HEK293T (cell line): ENCODE results near the gene PLEK.

ENCODE experiments used
- CTCF ChIA-PET: fragments of 350-600 bp; formaldehyde crosslinking; extraction: SDS; loops from one replicate; lab custom pipeline; 2021; ENCODE audit warnings: antibody characterized with exemption, inconsistent platforms; lab: Yijun Ruan, JAX
- POLR2A ChIA-PET: fragments of 350-600 bp; formaldehyde crosslinking; extraction: SDS; loops from one replicate; lab custom pipeline; 2020; ENCODE audit warnings: antibody characterized with exemption, inconsistent platforms; lab: Yijun Ruan, JAX
- DNase-seq: peaks from one replicate; pipeline ENCODE4 v3.0.0; 2012; ENCODE audit warnings: mixed read lengths; ENCODE audit errors: extremely low spot score
- ARNT ChIP-seq: fragments of 450-650 bp; IDR thresholded peaks from 2 replicates; pipeline ENCODE4 v1.6.1; 2017; ENCODE audit warnings: mild to moderate bottlenecking
- BHLHE40 ChIP-seq: fragments of 450-650 bp; IDR thresholded peaks from 2 replicates; pipeline ENCODE4 v1.6.1; 2016; ENCODE audit warnings: mild to moderate bottlenecking, moderate library complexity, borderline replicate concordance
- CTBP1 ChIP-seq: fragments of 450-650 bp; IDR thresholded peaks from 2 replicates; pipeline ENCODE4 v1.6.1; 2016; ENCODE audit warnings: borderline replicate concordance
- ELF4 ChIP-seq: fragments of 450-650 bp; IDR thresholded peaks from 2 replicates; pipeline ENCODE4 v1.6.1; 2017; ENCODE audit warnings: antibody characterized with exemption
- FOXA1 ChIP-seq: fragments of 450-650 bp; IDR thresholded peaks from 2 replicates; pipeline ENCODE4 v1.6.1; 2016; ENCODE audit warnings: mild to moderate bottlenecking
- FOXK2 ChIP-seq: fragments of 450-650 bp; IDR thresholded peaks from 2 replicates; pipeline ENCODE4 v1.6.1; 2016; ENCODE audit warnings: mild to moderate bottlenecking
- FOXM1 ChIP-seq: fragments of 450-650 bp; IDR thresholded peaks from 2 replicates; pipeline ENCODE4 v1.6.1; 2017; ENCODE audit warnings: mild to moderate bottlenecking, borderline replicate concordance
- HDGF ChIP-seq: fragments of 450-650 bp; IDR thresholded peaks from 2 replicates; pipeline ENCODE4 v1.6.1; 2017; ENCODE audit warnings: antibody characterized with exemption, borderline replicate concordance
- L3MBTL2 ChIP-seq: fragments of 450-650 bp; conservative IDR thresholded peaks from 2 replicates; pipeline ENCODE4 v1.6.1; 2016; ENCODE audit warnings: mild to moderate bottlenecking
- LEF1 ChIP-seq: fragments of 450-650 bp; IDR thresholded peaks from 2 replicates; pipeline ENCODE4 v1.6.1; 2017; ENCODE audit warnings: mild to moderate bottlenecking, borderline replicate concordance
- NFRKB ChIP-seq: fragments of 450-650 bp; IDR thresholded peaks from 2 replicates; pipeline ENCODE4 v1.6.1; 2016; ENCODE audit warnings: mild to moderate bottlenecking, moderate library complexity
- SP1 ChIP-seq: fragments of 450-650 bp; IDR thresholded peaks from 2 replicates; pipeline ENCODE4 v1.6.1; 2017
- SUZ12 ChIP-seq: fragments of 450-650 bp; IDR thresholded peaks from 2 replicates; pipeline ENCODE4 v1.6.1; 2016; ENCODE audit warnings: mild to moderate bottlenecking
- TARDBP ChIP-seq: fragments of 450-650 bp; IDR thresholded peaks from 2 replicates; pipeline ENCODE4 v1.6.1; 2016
- ZNF384 ChIP-seq: fragments of 450-650 bp; IDR thresholded peaks from 2 replicates; pipeline ENCODE4 v1.6.1; 2016
- TF ChIP-seq, protein P1 (sequence below): fragments of 450-650 bp; IDR thresholded peaks from 2 replicates; pipeline ENCODE4 v1.6.1; 2016

The PLEK gene

DNA sequence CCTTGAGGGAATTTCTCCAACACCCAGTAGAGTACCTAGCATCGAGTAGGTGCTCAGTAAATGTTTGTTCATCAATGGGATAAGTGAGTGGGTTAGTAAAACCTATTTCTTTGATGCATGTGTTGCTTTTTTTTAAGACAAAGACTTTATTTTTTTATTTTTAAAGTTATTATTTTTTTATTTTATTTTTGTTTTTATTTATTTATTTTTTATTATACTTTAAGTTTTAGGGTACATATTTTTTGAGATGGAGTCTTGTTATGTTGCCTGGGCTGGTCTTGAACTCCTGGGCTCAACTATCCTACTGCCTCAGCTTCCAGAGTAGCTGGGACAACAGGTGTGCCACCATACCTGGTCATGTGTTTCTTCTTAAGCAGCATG lies 20.8 kb downstream of the PLEK start:
- ChIA-PET CTCF (no interaction called here), POLR2A (no interaction called here)
- no peak for DNase-seq
- TF ChIP-seq ELF4 (no peak), FOXA1 (no peak), HDGF (no peak), LEF1 (no peak), NFRKB (no peak), L3MBTL2 (no peak), FOXM1 (no peak), BHLHE40 (no peak), SUZ12 (no peak), TARDBP (no peak), FOXK2 (no peak), CTBP1 (no peak), ARNT (no peak), SP1 (no peak), ZNF384 (no peak)
- TF ChIP-seq, protein P1, sequence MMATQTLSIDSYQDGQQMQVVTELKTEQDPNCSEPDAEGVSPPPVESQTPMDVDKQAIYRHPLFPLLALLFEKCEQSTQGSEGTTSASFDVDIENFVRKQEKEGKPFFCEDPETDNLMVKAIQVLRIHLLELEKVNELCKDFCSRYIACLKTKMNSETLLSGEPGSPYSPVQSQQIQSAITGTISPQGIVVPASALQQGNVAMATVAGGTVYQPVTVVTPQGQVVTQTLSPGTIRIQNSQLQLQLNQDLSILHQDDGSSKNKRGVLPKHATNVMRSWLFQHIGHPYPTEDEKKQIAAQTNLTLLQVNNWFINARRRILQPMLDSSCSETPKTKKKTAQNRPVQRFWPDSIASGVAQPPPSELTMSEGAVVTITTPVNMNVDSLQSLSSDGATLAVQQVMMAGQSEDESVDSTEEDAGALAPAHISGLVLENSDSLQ: no peak

DNA sequence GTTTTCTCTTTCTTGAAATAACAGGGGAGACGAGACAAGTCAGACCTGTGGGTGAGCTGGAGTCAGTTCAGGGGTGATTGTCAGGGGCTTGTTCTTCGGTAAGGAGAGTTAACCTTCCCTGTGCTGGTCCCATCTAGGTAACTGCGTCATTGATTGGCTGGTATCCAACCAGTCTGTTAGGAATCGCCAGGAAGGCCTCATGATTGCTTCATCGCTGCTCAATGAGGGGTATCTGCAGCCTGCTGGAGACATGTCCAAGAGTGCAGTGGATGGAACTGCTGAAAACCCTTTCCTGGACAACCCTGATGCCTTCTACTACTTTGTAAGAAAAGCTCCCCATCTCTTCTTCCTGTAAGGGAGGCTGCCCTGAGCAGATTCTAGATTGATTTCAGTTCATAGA lies 21.3 kb downstream of the PLEK start:
- CTCF ChIA-PET: no interaction called here
- TF ChIP-seq ARNT: no peak
- TF ChIP-seq FOXM1: no peak
- TF ChIP-seq NFRKB: no peak
- TF ChIP-seq HDGF: no peak
- TF ChIP-seq ELF4: no peak
- TF ChIP-seq LEF1: no peak
- TF ChIP-seq TARDBP: no peak
- no peak for TF ChIP-seq BHLHE40
- TF ChIP-seq, protein P1: no peak
- no peak for TF ChIP-seq CTBP1
- TF ChIP-seq FOXK2: no peak
- no peak for TF ChIP-seq SUZ12
- TF ChIP-seq FOXA1: no peak
- TF ChIP-seq SP1: no peak
- no peak for TF ChIP-seq ZNF384
- POLR2A ChIA-PET: no interaction called here
- DNase-seq: no peak

DNA sequence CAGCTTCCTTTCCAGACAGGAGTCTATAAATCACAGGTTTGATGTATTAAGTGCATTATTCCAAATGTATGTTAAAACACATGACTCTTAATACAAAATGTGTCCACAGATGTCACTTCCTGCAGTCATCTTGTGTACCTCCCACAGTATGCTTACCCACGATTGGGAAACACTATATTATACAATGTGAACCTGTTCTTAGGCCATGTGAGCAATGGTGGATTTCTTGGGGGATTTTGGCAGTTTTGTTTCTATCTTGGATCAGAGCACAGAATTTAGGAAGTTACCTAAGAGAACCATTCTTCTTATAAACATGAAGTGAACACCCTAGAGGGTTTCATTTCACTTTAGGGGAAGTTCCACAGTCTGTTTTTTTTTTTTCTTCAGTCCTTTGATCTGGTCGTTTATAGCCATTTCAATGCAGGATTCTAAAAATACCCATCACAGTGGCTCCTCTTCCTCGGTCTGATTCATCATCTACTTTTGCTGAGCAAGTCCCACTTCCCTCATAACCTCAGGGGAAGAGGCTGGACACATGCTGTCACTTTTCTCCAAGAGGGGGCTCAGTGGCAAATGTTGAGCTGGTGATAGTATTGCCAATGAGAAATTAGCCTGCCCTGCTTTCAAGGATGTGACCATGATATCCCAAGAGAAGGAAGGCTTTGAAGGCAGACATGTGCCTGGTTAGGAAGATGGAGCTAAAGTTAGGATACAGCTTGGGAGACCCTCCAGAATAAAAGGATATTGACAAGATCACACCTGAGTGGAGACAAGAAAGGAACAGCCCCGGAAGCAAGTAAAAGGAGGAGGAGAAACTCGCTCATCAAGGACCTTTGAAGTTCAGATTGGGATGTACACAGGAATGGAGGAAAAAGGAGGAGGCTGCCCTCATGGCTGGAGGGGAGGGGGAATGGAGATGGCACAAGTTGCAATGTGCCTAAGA lies 22.6 kb downstream of the PLEK start:
- ChIA-PET CTCF (no interaction called here), POLR2A (no interaction called here)
- TF ChIP-seq FOXK2 (no peak), HDGF (no peak), TARDBP (no peak), FOXM1 (no peak), SUZ12 (no peak), FOXA1 (no peak), ELF4 (no peak), L3MBTL2 (no peak), BHLHE40 (no peak), LEF1 (no peak), ZNF384 (no peak), SP1 (no peak), CTBP1 (no peak), ARNT (no peak), NFRKB (no peak)
- TF ChIP-seq, protein P1: no peak
- DNase-seq: no peak

DNA sequence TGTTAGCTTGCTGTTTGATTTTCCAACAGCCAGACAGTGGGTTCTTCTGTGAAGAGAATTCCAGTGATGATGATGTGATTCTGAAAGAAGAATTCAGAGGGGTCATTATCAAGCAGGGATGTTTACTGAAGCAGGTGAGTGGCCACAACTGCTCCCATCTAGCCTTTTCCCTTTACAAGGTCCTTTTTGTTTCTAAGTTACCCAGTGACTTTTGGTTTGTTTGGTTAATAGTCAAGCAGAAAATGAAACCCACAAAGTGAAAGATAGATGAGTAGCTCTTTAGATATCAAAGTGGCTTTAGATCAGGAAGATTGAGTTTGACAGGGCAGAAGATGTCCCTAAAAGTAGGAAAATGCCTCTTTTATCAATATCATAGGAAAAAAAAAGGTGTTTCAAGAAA lies 23.3 kb downstream of the PLEK start:
- DNase-seq: no peak
- POLR2A ChIA-PET: no interaction called here
- TF ChIP-seq ZNF384: no peak
- TF ChIP-seq FOXA1: no peak
- no peak for TF ChIP-seq ELF4
- TF ChIP-seq L3MBTL2: no peak
- TF ChIP-seq CTBP1: no peak
- TF ChIP-seq NFRKB: no peak
- no peak for TF ChIP-seq FOXK2
- TF ChIP-seq TARDBP: no peak
- no peak for TF ChIP-seq HDGF
- no peak for TF ChIP-seq ARNT
- TF ChIP-seq BHLHE40: no peak
- TF ChIP-seq, protein P1: no peak
- no peak for TF ChIP-seq SUZ12
- no peak for TF ChIP-seq SP1
- TF ChIP-seq FOXM1: no peak
- CTCF ChIA-PET: no interaction called here

DNA sequence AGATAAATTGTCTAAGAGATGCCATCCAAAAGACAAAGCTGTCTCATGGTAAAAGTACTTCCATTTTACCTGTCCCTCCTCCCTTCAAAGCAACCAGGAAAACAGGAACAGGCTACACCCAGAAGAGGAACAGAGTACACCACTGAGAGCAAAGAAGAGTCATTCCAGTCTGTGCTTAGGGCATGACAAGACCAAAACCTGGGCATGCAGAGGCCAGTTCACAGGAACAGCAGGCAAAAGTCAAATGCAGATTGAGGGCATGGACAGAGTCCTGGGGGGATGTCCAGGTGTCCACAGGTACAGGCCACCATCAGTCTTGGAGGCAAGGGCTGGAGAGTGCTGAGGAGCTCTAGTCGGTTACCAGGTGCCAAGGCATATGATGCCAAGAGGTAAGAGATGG lies 23.7 kb downstream of the PLEK start:
- TF ChIP-seq TARDBP: no peak
- no peak for TF ChIP-seq FOXK2
- no peak for TF ChIP-seq FOXA1
- TF ChIP-seq HDGF: no peak
- no peak for TF ChIP-seq FOXM1
- no peak for TF ChIP-seq BHLHE40
- TF ChIP-seq LEF1: no peak
- TF ChIP-seq L3MBTL2: no peak
- TF ChIP-seq, protein P1: no peak
- no peak for TF ChIP-seq NFRKB
- TF ChIP-seq SP1: no peak
- TF ChIP-seq ELF4: no peak
- no peak for DNase-seq
- ChIA-PET POLR2A (no interaction called here), CTCF (no interaction called here)
